MM.1S (cell line): ENCODE data around the gene POLN.
"Not testable (repeated sequence)": the region's sequence is repeated elsewhere in the genome, so short reads cannot be mapped to it uniquely, and the experiment has no call there.

Source experiments
- DNase-seq: peaks from one replicate; pipeline ENCODE4 v3.0.0-alpha.2; 2015
- H2AFZ ChIP-seq: fragments of 300-600 bp; sonication (generic); 2 replicates; pipeline ENCODE4 v1.6.0; 2016; ENCODE audit warnings: antibody characterized with exemption, low read length
- H3F3A ChIP-seq: fragments of 300-600 bp; sonication (generic); 2 replicates; pipeline ENCODE4 v1.6.1; 2016; ENCODE audit warnings: mild to moderate bottlenecking, antibody characterized with exemption, low read length, moderate library complexity, mixed read lengths; ENCODE audit not compliant: insufficient read depth
- H3K27ac ChIP-seq: fragments of 300-600 bp; sonication (generic); 2 replicates; pipeline ENCODE4 v1.5.1; 2016; ENCODE audit warnings: mild to moderate bottlenecking, low read length
- H3K27me3 ChIP-seq: fragments of 300-600 bp; sonication (generic); replicated peaks from 2 replicates; pipeline ENCODE4 v1.6.0; 2016; ENCODE audit warnings: low read length; ENCODE audit not compliant: insufficient read depth
- H3K36me3 ChIP-seq: fragments of 300-600 bp; sonication (generic); replicated peaks from 2 replicates; pipeline ENCODE4 v1.6.1; 2016; ENCODE audit warnings: mild to moderate bottlenecking, low read length, mixed read lengths; ENCODE audit not compliant: insufficient read depth
- H3K4me1 ChIP-seq: fragments of 300-600 bp; sonication (generic); 2 replicates; pipeline ENCODE4 v1.6.1; 2016; ENCODE audit warnings: low read length, mixed read lengths
- H3K4me2 ChIP-seq: fragments of 300-600 bp; sonication (generic); 2 replicates; pipeline ENCODE4 v1.6.0; 2016; ENCODE audit warnings: low read depth, low read length
- H3K4me3 ChIP-seq: fragments of 300-600 bp; sonication (generic); 2 replicates; pipeline ENCODE4 v1.5.1; 2016; ENCODE audit warnings: low read length, mixed read lengths
- H3K79me2 ChIP-seq: fragments of 300-600 bp; sonication (generic); 2 replicates; pipeline ENCODE4 v1.6.1; 2016; ENCODE audit warnings: mixed run types, low read length, mixed read lengths
- H3K9ac ChIP-seq: fragments of 300-600 bp; sonication (generic); 2 replicates; pipeline ENCODE4 v1.6.1; 2016; ENCODE audit warnings: low read length, mixed read lengths
- H3K9me2 ChIP-seq: fragments of 300-600 bp; sonication (generic); replicated peaks from 2 replicates; pipeline ENCODE4 v1.6.1; 2016; ENCODE audit warnings: mild to moderate bottlenecking, low read length, mixed read lengths; ENCODE audit not compliant: insufficient read depth
- H3K9me3 ChIP-seq: fragments of 300-600 bp; sonication (generic); replicated peaks from 2 replicates; pipeline ENCODE4 v1.6.1; 2016; ENCODE audit warnings: mild to moderate bottlenecking, low read length, mixed read lengths; ENCODE audit not compliant: insufficient read depth
- H4K20me1 ChIP-seq: fragments of 300-600 bp; sonication (generic); 2 replicates; pipeline ENCODE4 v1.6.1; 2016; ENCODE audit warnings: mild to moderate bottlenecking, low read length, moderate library complexity, mixed read lengths; ENCODE audit not compliant: insufficient read depth
- EZH2 ChIP-seq: fragments of 300-600 bp; sonication (generic); optimal IDR thresholded peaks from 2 replicates; pipeline ENCODE3; 2017; ENCODE audit warnings: low read depth, mild to moderate bottlenecking, antibody characterized with exemption, low read length, mixed read lengths
- EZH2phosphoT487 ChIP-seq: fragments of 300-600 bp; sonication (generic); IDR thresholded peaks from 2 replicates; pipeline ENCODE4 v1.6.1; 2018; ENCODE audit warnings: antibody characterized with exemption, low read length
- TF ChIP-seq, protein P1 (sequence below): fragments of 300-600 bp; sonication (generic); IDR thresholded peaks from 2 replicates; pipeline ENCODE4 v1.5.1; 2016; ENCODE audit warnings: antibody characterized with exemption, low read length, mixed read lengths

Gene POLN

DNA sequence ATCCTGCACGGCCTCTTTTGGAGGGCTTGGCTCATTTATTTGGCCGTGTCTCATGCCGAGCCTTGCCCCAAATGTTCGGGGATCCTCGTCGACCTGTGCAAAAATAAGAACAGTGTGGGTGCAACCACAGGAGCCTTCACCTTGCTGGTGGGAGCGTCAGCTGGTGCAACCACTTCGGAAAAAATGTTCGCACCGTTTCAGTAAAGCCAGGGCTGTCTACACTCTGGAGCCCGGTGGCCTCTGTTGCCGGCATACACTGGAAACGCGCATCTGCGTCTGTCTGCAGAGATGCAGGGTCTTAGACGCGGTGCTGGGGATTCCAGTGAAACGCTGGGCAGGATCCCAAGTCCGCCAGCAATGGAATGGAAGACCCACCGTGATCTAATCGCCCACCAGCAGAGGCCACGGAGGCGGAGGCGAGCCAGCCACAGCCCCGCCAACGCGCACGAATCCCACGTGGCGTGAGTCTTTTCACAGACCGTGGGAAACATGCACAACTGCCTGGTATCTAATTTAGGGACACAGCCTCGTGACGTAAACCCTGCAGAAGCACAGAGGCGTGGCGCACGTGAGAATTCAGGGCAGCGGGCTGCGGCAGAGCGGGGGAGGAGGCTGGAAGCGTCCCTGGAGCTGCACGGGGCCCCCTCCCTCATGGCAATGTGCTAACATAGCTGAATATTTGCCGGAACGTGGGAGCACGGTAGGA lies 33.8 kb upstream of the POLN start:
- Histone ChIP-seq H3K4me2 (no peak overlapping the region), H3K27ac (no peak overlapping the region), H4K20me1 (no peaks in the 10 kb centered on the region), H3K27me3 (no peaks in the 10 kb centered on the region), H3K4me3 (no peak overlapping the region), H3K9ac (no peak overlapping the region), H2AFZ (no peak overlapping the region), H3K4me1 (no peaks in the 10 kb centered on the region), H3F3A (no peaks in the 10 kb centered on the region), H3K9me2 (no peaks in the 10 kb centered on the region), H3K36me3 (no peaks in the 10 kb centered on the region), H3K79me2 (no peaks in the 10 kb centered on the region), H3K9me3 (no peaks in the 10 kb centered on the region)
- no peak for DNase-seq
- no peak for TF ChIP-seq EZH2phosphoT487
- TF ChIP-seq, protein P1, sequence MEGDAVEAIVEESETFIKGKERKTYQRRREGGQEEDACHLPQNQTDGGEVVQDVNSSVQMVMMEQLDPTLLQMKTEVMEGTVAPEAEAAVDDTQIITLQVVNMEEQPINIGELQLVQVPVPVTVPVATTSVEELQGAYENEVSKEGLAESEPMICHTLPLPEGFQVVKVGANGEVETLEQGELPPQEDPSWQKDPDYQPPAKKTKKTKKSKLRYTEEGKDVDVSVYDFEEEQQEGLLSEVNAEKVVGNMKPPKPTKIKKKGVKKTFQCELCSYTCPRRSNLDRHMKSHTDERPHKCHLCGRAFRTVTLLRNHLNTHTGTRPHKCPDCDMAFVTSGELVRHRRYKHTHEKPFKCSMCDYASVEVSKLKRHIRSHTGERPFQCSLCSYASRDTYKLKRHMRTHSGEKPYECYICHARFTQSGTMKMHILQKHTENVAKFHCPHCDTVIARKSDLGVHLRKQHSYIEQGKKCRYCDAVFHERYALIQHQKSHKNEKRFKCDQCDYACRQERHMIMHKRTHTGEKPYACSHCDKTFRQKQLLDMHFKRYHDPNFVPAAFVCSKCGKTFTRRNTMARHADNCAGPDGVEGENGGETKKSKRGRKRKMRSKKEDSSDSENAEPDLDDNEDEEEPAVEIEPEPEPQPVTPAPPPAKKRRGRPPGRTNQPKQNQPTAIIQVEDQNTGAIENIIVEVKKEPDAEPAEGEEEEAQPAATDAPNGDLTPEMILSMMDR, result no peak
- no peak for TF ChIP-seq EZH2

DNA sequence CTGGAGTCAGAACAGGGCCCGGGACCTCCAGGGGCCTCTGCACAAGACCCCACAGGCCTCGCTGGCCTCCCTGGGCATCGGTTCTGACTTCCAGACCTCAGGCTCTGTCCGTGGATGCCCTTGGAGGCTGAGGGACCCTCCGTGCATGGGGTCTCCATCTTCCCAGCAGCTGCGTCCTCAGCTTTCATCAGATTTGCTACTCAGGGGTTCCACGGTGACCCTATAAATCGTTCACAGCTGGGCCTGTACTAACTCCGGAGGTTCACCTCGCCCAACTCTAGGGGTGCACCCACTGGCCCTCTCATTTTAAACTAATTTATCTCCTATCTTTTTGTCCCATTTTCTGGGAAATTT lies 33.1 kb upstream of the POLN start:
- H3K79me2 ChIP-seq, H3F3A ChIP-seq, DNase-seq, H4K20me1 ChIP-seq, H3K27ac ChIP-seq, H3K4me2 ChIP-seq, H3K36me3 ChIP-seq, H3K4me3 ChIP-seq, H3K4me1 ChIP-seq, H3K9me3 ChIP-seq, H2AFZ ChIP-seq, H3K27me3 ChIP-seq, H3K9me2 ChIP-seq, H3K9ac ChIP-seq: not testable (repeated sequence)

GRCh38 chr4:2274320-2275043 lies 32.6 kb upstream of the POLN start:
- no peak overlapping the region for H2AFZ ChIP-seq
- H3K9ac ChIP-seq, result no peak overlapping the region
- no peak overlapping the region for H3K4me2 ChIP-seq
- TF ChIP-seq, protein P1, result no peak
- TF ChIP-seq EZH2, result no peak
- TF ChIP-seq EZH2phosphoT487, result no peak
- no peak for DNase-seq
- H3K4me3 ChIP-seq, result no peak overlapping the region
- no peaks in the 10 kb centered on the region for H3K79me2 ChIP-seq
- no peaks in the 10 kb centered on the region for H4K20me1 ChIP-seq
- no peaks in the 10 kb centered on the region for H3K36me3 ChIP-seq
- no peaks in the 10 kb centered on the region for H3K27me3 ChIP-seq
- H3K4me1 ChIP-seq, result no peaks in the 10 kb centered on the region
- no peaks in the 10 kb centered on the region for H3K9me2 ChIP-seq
- H3F3A ChIP-seq, result no peaks in the 10 kb centered on the region
- no peaks in the 10 kb centered on the region for H3K9me3 ChIP-seq
- H3K27ac ChIP-seq, result no peak overlapping the region

- Histone ChIP-seq H3K27me3 (no peaks in the 10 kb centered on the region), H3K36me3 (no peaks in the 10 kb centered on the region), H2AFZ (no peak overlapping the region), H4K20me1 (no peaks in the 10 kb centered on the region), H3K79me2 (no peaks in the 10 kb centered on the region), H3K27ac (no peak overlapping the region), H3K9ac (no peak overlapping the region), H3K9me2 (no peaks in the 10 kb centered on the region), H3K9me3 (no peaks in the 10 kb centered on the region), H3F3A (no peaks in the 10 kb centered on the region), H3K4me1 (no peaks in the 10 kb centered on the region), H3K4me2 (no peak overlapping the region), H3K4me3 (no peak overlapping the region)
- TF ChIP-seq, protein P1, result no peak
- TF ChIP-seq EZH2phosphoT487, result no peak
- TF ChIP-seq EZH2, result no peak
- no peak for DNase-seq
Measured at GRCh38 chr4:2273657-2274319, 31.9 kb upstream of the POLN start.
